D721Med (cell line): ENCODE data around the gene KCNQ2.
"Not testable (repeated sequence)": the region's sequence is repeated elsewhere in the genome, so short reads cannot be mapped to it uniquely, and the experiment has no call there.

ENCODE experiments used
- DNase-seq: peaks from one replicate; pipeline ENCODE4 v3.0.0; 2011; ENCODE audit warnings: low spot score; ENCODE audit not compliant: insufficient read length
- FAIRE-seq: peaks from 2 replicates; lab custom pipeline; 2011; peaks lifted over from hg19 to GRCh38; lab: Jason Lieb, UNC
- TF ChIP-seq, protein P1 (sequence below): IDR thresholded peaks from 2 replicates; pipeline ENCODE4 v1.5.1; 2012; ENCODE audit warnings: mild to moderate bottlenecking, control low read depth; ENCODE audit not compliant: insufficient read depth; ENCODE audit errors: missing control alignments

The KCNQ2 gene

DNA sequence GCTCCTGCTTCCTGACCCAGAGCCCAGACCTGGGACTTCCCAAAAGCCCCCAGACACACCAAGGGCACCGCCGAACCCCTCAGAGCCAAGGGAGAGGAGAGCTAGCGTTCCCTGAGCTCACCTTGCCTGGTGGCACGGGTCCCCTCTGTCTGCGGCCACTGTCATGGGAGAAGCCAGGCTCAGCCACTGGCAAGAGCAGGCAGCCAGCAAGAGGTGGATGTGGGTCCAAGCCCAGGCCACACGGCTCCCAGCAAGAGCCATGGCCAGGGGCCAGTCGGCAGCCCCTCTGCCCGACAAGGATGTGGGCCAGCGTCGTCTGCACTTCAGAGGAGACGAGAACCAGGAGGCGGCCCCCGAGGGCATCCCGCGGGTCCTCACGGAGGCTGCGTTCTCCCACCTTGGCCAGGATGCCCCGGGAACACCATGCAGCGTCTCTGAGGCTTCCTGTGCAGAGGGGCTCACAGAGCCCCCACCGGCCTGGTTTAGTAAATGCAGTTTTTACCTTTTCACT is 46.0 kb upstream of the KCNQ2 start:
- FAIRE-seq (no peak), DNase-seq (no peak)

DNA sequence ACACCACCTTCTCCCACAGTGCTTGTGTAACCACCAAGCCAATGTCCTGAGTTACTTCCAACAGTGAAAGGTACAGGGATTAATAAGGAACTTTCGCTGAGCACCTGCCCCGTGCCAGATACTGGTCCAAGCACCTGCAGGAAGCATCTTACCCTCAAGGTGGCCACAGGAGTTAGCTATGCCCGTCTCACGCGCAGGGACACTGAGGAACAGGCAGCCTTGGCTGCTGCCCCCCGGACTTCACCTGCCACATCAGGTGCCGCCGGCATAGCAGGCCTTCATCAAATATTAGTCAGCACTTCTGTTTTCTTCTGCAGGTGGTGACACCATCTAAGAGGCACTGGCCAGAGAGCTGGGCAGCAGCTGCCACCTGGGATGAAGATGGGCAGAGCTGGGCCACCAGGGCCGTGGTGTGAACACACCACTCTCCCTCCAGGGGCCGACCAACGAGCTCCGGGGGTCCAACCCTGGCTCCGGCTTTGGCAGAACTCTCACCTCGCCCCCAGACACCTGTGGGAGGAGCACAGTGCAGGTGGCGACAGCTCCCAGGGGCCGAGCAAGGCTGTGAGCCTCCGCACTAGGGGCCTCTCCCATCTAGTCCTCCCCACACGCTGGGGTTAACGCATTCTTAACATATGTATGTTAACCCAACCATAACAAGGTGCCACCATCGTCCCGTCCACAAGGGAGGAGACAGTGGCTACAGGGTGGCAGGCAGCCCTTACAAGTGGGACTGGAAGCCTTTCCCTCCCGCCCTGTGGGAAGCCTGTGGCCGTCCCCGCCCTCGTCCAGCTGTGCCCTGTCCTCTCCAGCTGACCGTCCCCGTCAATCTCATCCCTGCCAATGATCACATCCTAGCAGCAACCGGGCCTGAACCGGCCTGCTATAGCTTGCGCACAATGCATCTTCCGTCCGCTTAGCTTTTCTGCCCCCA is 45.2 kb upstream of the KCNQ2 start:
- TF ChIP-seq, protein P1, sequence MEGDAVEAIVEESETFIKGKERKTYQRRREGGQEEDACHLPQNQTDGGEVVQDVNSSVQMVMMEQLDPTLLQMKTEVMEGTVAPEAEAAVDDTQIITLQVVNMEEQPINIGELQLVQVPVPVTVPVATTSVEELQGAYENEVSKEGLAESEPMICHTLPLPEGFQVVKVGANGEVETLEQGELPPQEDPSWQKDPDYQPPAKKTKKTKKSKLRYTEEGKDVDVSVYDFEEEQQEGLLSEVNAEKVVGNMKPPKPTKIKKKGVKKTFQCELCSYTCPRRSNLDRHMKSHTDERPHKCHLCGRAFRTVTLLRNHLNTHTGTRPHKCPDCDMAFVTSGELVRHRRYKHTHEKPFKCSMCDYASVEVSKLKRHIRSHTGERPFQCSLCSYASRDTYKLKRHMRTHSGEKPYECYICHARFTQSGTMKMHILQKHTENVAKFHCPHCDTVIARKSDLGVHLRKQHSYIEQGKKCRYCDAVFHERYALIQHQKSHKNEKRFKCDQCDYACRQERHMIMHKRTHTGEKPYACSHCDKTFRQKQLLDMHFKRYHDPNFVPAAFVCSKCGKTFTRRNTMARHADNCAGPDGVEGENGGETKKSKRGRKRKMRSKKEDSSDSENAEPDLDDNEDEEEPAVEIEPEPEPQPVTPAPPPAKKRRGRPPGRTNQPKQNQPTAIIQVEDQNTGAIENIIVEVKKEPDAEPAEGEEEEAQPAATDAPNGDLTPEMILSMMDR, result no peak
- FAIRE-seq, result no peak
- DNase-seq, result no peak

More for the DNA sequence above, 46.0 kb upstream of the KCNQ2 start:
- TF ChIP-seq, protein P1, result no peak

DNA sequence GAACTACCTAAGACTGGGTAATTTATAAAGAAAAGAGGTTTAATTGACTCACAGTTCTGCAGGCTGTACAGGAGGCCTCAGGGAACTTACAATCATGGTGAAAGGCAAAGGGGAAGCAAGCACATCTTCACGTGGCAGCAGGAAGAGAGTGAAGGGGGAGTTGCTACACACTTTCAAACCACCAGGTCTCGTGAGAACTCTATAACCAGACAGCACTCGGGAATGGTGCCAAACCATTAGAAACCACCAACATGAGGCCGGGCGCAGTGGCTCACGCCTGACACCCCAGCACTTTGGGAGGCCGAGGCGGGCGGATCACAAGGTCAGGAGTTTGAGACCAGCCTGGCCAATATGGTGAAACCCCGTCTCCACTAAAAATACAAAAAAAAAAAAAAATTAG is 42.1 kb upstream of the KCNQ2 start:
- not testable (repeated sequence) for FAIRE-seq, DNase-seq

DNA sequence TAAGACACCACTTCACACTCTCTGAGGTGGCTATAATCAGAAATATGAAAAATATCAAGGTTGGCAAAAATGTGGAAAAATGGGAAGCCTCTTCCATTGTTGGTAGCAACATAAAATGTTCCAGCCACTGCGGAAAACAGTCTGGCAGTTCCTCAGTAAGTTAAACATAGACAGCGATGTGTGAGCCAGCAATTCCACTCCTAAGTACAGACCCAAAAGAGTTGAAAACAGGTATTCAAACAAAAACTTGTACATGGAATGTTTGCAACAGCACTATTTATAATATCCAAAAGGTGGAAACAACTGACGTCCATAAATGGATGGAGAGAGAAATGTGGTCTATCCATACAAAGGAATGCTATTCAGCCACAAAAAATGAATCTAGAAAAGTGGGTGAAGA is 40.8 kb upstream of the KCNQ2 start:
- TF ChIP-seq, protein P1, result no peak
- DNase-seq, result no peak
- FAIRE-seq, result no peak

DNA sequence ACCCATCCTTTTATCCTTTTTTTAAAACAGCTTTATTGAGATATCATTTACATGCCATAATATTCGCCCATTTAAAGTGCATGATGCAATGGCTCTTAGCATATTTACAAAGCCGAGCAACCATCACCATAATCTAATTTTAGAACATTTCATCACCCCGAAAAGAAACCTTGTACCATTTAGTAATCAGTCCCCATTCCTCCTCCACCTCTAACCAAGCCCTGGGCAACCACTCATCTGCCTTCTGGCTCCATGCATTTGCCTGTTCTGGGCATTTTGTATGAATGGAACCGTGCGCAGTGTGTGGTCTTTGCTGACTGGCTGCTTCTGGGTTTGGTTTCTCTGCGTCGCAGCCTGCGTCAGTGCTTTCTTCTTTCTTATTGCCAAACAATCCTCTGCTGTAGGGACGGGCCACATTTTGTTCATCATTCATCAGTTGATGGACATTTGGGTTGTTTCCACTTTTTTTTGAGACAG is 36.7 kb upstream of the KCNQ2 start:
- FAIRE-seq (no peak), DNase-seq (no peak)
- TF ChIP-seq, protein P1, result no peak

DNA sequence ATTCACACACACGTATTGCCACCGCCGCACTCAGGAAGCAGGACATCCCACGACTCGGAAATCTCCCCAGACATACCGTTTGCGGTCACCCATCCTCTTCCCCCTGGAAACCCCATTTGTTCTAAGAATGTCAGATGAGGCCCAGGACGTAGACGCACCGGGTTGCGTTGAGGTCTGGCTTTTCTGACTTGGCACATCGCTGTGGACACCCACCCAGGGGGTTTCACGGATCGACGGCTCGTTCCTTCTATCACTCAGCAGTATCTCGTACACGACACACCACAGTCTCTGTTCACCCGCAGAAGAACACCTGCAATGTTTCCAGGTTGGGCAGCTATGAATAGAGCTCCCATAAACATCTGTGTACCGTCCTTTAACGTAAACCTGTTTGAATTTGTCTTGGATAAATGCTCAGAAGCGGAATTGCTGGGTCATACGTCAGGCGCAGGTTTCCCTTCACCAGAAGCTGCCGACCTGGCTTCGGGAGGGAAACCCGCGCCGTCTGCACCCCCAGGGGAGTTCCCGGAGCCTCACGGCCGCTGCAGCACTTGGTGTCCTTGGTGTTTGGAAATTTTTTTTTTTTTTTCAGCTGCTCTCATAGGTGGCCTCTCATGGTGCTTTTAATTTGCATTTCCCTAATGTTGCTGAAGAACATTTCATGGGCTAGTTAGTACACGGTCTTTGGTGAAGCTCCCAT is 35.8 kb upstream of the KCNQ2 start:
- DNase-seq (no peak), FAIRE-seq (no peak)
- TF ChIP-seq, protein P1, result no peak

DNA sequence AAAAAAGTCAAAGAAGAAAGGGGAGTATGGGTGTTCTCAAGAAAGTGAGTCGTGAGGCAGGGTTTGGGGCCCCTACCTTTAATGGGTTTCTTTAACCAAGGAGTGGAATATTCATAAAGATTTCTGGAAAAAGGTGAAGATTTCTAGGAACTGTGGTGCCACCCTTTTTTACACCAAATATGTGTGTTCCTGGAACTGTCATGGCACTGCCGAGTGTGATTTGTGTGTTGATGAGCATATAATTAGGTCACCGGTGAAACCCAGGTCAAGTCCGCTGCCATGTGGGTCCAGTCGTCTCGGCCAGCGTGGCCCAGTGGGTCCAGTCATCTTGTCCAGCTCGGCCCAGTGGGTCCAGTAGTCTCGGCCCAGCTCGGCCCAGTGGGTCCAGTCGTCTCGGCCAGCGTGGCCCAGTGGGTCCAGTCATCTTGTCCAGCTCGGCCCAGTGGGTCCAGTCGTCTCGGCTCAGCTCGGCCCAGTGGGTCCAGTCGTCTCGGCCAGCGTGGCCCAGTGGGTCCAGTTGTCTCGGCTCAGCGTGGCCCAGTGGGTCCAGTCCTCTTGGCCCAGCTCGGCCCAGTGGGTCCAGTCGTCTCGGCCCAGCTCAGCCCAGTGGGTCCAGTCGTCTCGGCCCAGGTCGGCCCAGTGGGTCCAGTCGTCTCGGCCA is 34.8 kb upstream of the KCNQ2 start:
- DNase-seq, result no peak
- TF ChIP-seq, protein P1, result no peak
- FAIRE-seq, result no peak
